Liver (tissue), 9 donors: ENCODE results near the gene PTGIS. TPM values are rescaled to one million over a fixed set of nuclear protein-coding genes. Genes with fewer than 3 reads are reported as not detected.
A peak's percentile ranks its signal among the peaks of the same experiment; 100 is the strongest.

Source experiments
- DNase-seq: peaks from one replicate; pipeline ENCODE4 v3.0.0-alpha.2; 2017; ENCODE audit warnings: low spot score
- H3K27ac ChIP-seq, 2 donors: one replicate each; pipeline ENCODE4 v1.7.0; 2013; ENCODE audit warnings: inconsistent platforms in 2 of 2, low read length in 2 of 2, control low read depth in 1 of 2, low read depth in 1 of 2, mild to moderate bottlenecking in 1 of 2
- H3K27me3 ChIP-seq, 4 donors: one replicate each; pipeline versions ENCODE4 v1.6.1 to v1.7.0; 2013; ENCODE audit warnings: low read length in 3 of 4, inconsistent platforms in 1 of 4, mild to moderate bottlenecking in 1 of 4, moderate library complexity in 1 of 4; ENCODE audit not compliant: control insufficient read depth in 4 of 4, insufficient read depth in 4 of 4
- H3K36me3 ChIP-seq, 4 donors: one replicate each; pipeline versions ENCODE4 v1.6.1 to v1.7.0; 2013; ENCODE audit warnings: low read length in 3 of 4, mild to moderate bottlenecking in 3 of 4, low read depth in 1 of 4, moderate library complexity in 1 of 4; ENCODE audit not compliant: control insufficient read depth in 4 of 4, insufficient read depth in 3 of 4
- H3K4me1 ChIP-seq, 4 donors: one replicate each; pipeline versions ENCODE4 v1.6.1 to v1.7.0; 2013; ENCODE audit warnings: low read length in 3 of 4, mild to moderate bottlenecking in 3 of 4, moderate library complexity in 1 of 4; ENCODE audit not compliant: control insufficient read depth in 4 of 4, insufficient read depth in 4 of 4
- H3K4me3 ChIP-seq, 3 donors: one replicate each; pipeline versions ENCODE4 v1.6.1 to v1.7.0; 2013; ENCODE audit warnings: low read length in 3 of 3, control low read depth in 1 of 3, low read depth in 1 of 3, mild to moderate bottlenecking in 1 of 3
- H3K9ac ChIP-seq, 2 donors: one replicate each; pipeline ENCODE4 v1.7.0; 2013; ENCODE audit warnings: low read length in 2 of 2, mild to moderate bottlenecking in 2 of 2, moderate library complexity in 2 of 2, control low read depth in 1 of 2, low read depth in 1 of 2
- H3K9me3 ChIP-seq, 4 donors: one replicate each; pipeline versions ENCODE4 v1.6.1 to v1.7.0; 2013; ENCODE audit warnings: low read length in 3 of 4; ENCODE audit not compliant: control insufficient read depth in 4 of 4
- CTCF ChIP-seq: fragments of 150-350 bp; IDR thresholded peaks from 2 replicates; pipeline ENCODE4 v1.5.1; 2017; ENCODE audit warnings: improper control_type of control experiment, low read depth, low read length; ENCODE audit not compliant: missing input control
- EGR1 ChIP-seq, 2 donors: IDR thresholded peaks; 2 replicates each; pipeline ENCODE4 v1.6.1; 2016 to 2018; ENCODE audit warnings: antibody characterized with exemption in 2 of 2, low read depth in 2 of 2
- FOXA1 ChIP-seq: IDR thresholded peaks from 2 replicates; pipeline ENCODE4 v1.6.1; 2016; ENCODE audit warnings: antibody characterized with exemption
- FOXA2 ChIP-seq: IDR thresholded peaks from 2 replicates; pipeline ENCODE4 v1.6.1; 2016; ENCODE audit warnings: antibody characterized with exemption
- HNF4G ChIP-seq: IDR thresholded peaks from 2 replicates; pipeline ENCODE4 v1.6.1; 2016; ENCODE audit warnings: antibody characterized with exemption
- JUND ChIP-seq, 2 donors: IDR thresholded peaks; 2 replicates each; pipeline ENCODE4 v1.6.1; 2016; ENCODE audit warnings: antibody characterized with exemption in 2 of 2
- MAX ChIP-seq: IDR thresholded peaks from 2 replicates; pipeline ENCODE4 v1.6.1; 2016; ENCODE audit warnings: antibody characterized with exemption
- NR2F2 ChIP-seq: IDR thresholded peaks from 2 replicates; pipeline ENCODE4 v1.6.1; 2016; ENCODE audit warnings: antibody characterized with exemption
- RAD21 ChIP-seq, 2 donors: IDR thresholded peaks; 2 replicates each; pipeline ENCODE4 v1.6.1; 2016; ENCODE audit warnings: antibody characterized with exemption in 2 of 2, mild to moderate bottlenecking in 2 of 2
- RXRA ChIP-seq, 2 donors: IDR thresholded peaks; 2 replicates each; pipeline ENCODE4 v1.6.1; 2017 to 2018; ENCODE audit warnings: antibody characterized with exemption in 2 of 2, mild to moderate bottlenecking in 1 of 2
- SP1 ChIP-seq: IDR thresholded peaks from 2 replicates; pipeline ENCODE4 v1.6.1; 2018; ENCODE audit warnings: antibody characterized with exemption, mild to moderate bottlenecking
- TAF1 ChIP-seq: conservative IDR thresholded peaks from 2 replicates; pipeline ENCODE4 v1.6.1; 2016; ENCODE audit warnings: antibody characterized with exemption, mild to moderate bottlenecking
- YY1 ChIP-seq: IDR thresholded peaks from 2 replicates; pipeline ENCODE4 v1.6.1; 2016; ENCODE audit warnings: antibody characterized with exemption, mild to moderate bottlenecking
- WGBS: extraction: QIAGEN DNeasy Blood & Tissue Kit; methylation state at CpG from one replicate; pipeline ENCODE4 v1.1.7; 2013; 5-methylcytosine and 5-hydroxymethylcytosine counted together
- polyA plus RNA-seq, 2 donors: library from polyadenylated mRNA; stranded (reverse) in 1 of 2; unstranded in 1 of 2; fragments of 200-250 nt in 1 of 2; fragments of >200 nt in 1 of 2; fragmentation: Nextera tagmentation in 1 of 2; extraction: Ambion mirVana in 1 of 2; gene quantifications; one replicate each; pipeline versions ENCODE4 v1.2.1 to v1.2.3, GENCODE V29; 2013 to 2015
- total RNA-seq, 2 donors: library from RNA; depleted of rRNA; stranded (reverse); fragments of >200 nt; gene quantifications; one replicate each; pipeline ENCODE4 v1.2.3, GENCODE V29; 2014
- TF ChIP-seq, protein P1 (sequence below): IDR thresholded peaks from 2 replicates; pipeline ENCODE4 v1.6.1; 2016; ENCODE audit warnings: antibody characterized with exemption
- TF ChIP-seq, protein P2 (sequence below): IDR thresholded peaks from 2 replicates; pipeline ENCODE4 v1.6.1; 2016; ENCODE audit warnings: antibody characterized with exemption, mild to moderate bottlenecking
- TF ChIP-seq, protein P3 (sequence below): IDR thresholded peaks from 2 replicates; pipeline ENCODE4 v1.6.1; 2016; ENCODE audit warnings: antibody characterized with exemption
- donor health status: healthy.
- donor health status: healthy.
- donor health status: healthy.
- donor health status: healthy.
- donor health status: healthy.

The PTGIS gene
- total and polyA plus RNA-seq, 4 donors: 2.2 to 6.3 (median 3.8) TPM

GRCh38 chr20:49616154-49617007 lies 48.4 kb upstream of the PTGIS start:
- TF ChIP-seq RAD21 (IDR thresholded peaks at IDR 0.05): no peak
- TF ChIP-seq MAX: no peak
- TF ChIP-seq FOXA2: no peak
- TF ChIP-seq SP1: no peak
- TF ChIP-seq, protein P1, sequence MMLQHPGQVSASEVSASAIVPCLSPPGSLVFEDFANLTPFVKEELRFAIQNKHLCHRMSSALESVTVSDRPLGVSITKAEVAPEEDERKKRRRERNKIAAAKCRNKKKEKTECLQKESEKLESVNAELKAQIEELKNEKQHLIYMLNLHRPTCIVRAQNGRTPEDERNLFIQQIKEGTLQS: no peak
- TF ChIP-seq NR2F2: no peak
- TF ChIP-seq, protein P2, sequence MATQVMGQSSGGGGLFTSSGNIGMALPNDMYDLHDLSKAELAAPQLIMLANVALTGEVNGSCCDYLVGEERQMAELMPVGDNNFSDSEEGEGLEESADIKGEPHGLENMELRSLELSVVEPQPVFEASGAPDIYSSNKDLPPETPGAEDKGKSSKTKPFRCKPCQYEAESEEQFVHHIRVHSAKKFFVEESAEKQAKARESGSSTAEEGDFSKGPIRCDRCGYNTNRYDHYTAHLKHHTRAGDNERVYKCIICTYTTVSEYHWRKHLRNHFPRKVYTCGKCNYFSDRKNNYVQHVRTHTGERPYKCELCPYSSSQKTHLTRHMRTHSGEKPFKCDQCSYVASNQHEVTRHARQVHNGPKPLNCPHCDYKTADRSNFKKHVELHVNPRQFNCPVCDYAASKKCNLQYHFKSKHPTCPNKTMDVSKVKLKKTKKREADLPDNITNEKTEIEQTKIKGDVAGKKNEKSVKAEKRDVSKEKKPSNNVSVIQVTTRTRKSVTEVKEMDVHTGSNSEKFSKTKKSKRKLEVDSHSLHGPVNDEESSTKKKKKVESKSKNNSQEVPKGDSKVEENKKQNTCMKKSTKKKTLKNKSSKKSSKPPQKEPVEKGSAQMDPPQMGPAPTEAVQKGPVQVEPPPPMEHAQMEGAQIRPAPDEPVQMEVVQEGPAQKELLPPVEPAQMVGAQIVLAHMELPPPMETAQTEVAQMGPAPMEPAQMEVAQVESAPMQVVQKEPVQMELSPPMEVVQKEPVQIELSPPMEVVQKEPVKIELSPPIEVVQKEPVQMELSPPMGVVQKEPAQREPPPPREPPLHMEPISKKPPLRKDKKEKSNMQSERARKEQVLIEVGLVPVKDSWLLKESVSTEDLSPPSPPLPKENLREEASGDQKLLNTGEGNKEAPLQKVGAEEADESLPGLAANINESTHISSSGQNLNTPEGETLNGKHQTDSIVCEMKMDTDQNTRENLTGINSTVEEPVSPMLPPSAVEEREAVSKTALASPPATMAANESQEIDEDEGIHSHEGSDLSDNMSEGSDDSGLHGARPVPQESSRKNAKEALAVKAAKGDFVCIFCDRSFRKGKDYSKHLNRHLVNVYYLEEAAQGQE: no peak
- TF ChIP-seq JUND (IDR thresholded peaks at IDR 0.05): no peak
- TF ChIP-seq YY1: no peak
- TF ChIP-seq RXRA (IDR thresholded peaks at IDR 0.05): no peak
- no peak for TF ChIP-seq FOXA1
- TF ChIP-seq TAF1: no peak
- TF ChIP-seq HNF4G: no peak
- no peak for TF ChIP-seq EGR1 (IDR thresholded peaks at IDR 0.05; ENCODE audit: low read depth in 2 of 2)
- TF ChIP-seq, protein P3, sequence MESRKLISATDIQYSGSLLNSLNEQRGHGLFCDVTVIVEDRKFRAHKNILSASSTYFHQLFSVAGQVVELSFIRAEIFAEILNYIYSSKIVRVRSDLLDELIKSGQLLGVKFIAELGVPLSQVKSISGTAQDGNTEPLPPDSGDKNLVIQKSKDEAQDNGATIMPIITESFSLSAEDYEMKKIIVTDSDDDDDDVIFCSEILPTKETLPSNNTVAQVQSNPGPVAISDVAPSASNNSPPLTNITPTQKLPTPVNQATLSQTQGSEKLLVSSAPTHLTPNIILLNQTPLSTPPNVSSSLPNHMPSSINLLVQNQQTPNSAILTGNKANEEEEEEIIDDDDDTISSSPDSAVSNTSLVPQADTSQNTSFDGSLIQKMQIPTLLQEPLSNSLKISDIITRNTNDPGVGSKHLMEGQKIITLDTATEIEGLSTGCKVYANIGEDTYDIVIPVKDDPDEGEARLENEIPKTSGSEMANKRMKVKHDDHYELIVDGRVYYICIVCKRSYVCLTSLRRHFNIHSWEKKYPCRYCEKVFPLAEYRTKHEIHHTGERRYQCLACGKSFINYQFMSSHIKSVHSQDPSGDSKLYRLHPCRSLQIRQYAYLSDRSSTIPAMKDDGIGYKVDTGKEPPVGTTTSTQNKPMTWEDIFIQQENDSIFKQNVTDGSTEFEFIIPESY: no peak
- no peak for TF ChIP-seq CTCF
- no peaks in the 10 kb centered on the region for H3K9me3 ChIP-seq
- H3K4me1 ChIP-seq: peaks cover 4 to 18% (median 11%) of the 10 kb centered on the region in 4 donors
- H3K36me3 ChIP-seq: no peaks in the 10 kb centered on the region
- peak overlapping the region; percentile 72 to 80 for H3K27ac ChIP-seq
- WGBS: 91% methylated on average over 11 of the region's 11 CpGs
- no peak overlapping the region for H3K4me3 ChIP-seq
- DNase-seq: no peak
- no peaks in the 10 kb centered on the region for H3K27me3 ChIP-seq
- no peak overlapping the region for H3K9ac ChIP-seq
